Fibroblast of peridontal ligament (primary cell): Measurements from ENCODE around the gene BRPF3.

Experiments
- DNase-seq: peaks from one replicate; pipeline ENCODE4 v3.0.0-alpha.2; 2010; ENCODE audit errors: extremely low read depth

The BRPF3 gene

DNA sequence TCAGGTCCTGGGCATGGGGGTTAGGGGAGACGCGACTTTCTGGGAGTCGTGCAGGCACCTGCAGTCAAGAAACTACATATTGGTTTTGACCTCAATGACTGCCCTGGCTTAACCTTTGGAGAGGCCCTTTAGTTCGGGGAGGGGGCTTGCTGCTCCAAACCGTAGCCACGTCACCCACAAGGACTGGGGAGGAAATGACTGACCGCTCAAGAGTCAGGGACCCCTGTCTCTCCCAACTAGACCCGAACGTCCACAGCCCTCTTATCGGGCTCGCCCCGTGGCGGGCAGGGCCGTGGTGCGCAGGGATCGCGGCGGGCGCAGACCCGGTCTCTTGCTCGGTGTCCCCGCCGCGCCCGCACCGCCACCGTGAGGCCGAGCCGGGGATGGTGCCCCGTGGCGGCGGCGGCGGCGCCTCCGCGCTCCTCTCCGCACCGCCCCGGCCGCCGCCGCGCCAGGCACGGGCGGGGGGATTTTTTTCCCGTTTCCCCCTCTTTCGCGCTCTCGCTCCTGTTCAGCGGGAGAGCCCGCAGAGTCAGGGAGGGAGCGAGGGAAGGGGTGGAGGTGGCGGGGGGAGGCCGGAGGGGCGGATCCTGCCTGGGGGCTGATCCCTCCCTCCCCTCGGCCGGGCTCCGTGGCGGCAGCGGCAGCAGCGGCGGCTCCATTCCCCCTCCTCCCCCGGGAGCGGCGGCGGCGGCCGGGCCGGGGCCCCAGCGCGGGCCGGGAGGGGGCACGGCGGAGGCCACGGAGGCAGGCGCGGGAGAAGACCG is at the start of gene BRPF3:
Gene BRPF3, plus strand, starts transcription at position 632 of the 767 bp plus-strand sequence. CDS start 3,579 bp downstream, outside the sequence.
- peak; percentile 56 for DNase-seq

DNA sequence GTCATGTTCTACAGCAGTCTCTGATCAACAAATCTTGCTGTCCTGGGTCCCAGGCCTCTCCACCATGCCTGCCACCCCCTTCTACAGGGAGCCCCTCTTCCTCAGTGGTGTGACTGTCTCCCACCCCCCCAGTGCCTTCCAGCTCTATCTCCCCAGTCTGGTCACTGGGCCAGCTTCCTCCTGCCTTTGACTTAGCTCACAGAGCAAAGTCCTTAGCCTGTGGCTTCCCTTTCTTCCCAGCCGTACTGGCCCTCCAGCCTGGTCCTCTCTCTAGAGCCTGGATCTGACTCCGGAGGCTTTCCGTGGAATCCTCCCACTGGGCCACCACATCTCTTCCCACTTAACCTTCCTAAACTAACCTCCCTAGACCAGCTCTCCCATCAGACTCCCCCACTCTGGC is 49.2 kb upstream of the BRPF3 start:
- no peak for DNase-seq

- DNase-seq, result no peak
These were observed 47.1 kb upstream of the BRPF3 start for GRCh38 chr6:36149476-36149875.

DNA sequence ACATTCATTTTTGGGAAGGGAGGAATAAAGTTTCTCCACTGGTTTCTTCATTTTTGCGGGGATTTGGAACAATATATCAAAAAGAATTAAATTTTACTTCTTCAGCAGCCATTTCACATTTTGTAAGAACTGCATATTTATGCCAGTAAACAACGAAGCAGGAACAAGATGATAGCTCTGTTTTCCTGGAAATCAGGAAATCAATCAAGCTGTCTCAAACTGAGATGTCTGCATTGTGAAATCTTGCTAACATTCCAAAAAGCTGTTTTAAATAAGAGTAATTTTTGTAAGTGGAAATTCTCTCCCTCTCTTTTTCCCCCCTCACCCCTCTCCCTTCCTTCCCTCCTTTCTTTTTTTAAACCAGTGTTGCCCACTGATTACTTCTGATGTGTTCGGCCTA is 46.3 kb upstream of the BRPF3 start:
- DNase-seq, result no peak

GRCh38 chr6:36154286-36154685 is 42.3 kb upstream of the BRPF3 start:
- DNase-seq, result no peak

GRCh38 chr6:36155662-36156061 is 40.9 kb upstream of the BRPF3 start:
- DNase-seq, result no peak

DNA sequence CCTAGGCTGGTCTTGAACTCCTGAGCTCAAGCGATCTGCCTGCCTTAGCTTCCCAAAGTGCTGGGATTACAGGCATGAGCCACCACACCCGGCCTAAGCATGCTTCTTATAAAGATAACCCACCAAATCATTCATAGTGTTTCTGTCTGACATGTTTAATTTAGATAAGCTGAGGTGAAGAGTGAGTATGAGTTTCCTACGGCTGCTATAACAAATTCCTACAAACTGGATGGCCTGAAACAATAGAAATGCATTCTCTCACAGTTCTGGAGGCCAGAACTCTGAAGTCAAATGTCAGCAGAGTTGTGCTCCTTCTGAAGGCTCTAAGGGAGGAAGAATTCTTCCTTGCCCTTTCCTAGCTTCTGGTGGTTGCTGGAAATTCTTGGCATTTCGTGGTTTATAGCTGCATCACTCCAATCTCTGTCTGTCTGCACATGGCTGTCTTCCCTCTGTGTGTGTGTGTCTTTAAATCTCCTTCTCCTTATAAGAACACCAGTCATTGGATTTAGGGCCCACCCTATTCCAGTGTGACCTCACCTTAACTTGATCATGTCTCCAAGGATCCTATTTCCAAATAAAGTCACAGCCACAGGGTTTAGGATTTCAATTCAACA is 36.3 kb upstream of the BRPF3 start:
- DNase-seq, result peak; percentile 53

DNA sequence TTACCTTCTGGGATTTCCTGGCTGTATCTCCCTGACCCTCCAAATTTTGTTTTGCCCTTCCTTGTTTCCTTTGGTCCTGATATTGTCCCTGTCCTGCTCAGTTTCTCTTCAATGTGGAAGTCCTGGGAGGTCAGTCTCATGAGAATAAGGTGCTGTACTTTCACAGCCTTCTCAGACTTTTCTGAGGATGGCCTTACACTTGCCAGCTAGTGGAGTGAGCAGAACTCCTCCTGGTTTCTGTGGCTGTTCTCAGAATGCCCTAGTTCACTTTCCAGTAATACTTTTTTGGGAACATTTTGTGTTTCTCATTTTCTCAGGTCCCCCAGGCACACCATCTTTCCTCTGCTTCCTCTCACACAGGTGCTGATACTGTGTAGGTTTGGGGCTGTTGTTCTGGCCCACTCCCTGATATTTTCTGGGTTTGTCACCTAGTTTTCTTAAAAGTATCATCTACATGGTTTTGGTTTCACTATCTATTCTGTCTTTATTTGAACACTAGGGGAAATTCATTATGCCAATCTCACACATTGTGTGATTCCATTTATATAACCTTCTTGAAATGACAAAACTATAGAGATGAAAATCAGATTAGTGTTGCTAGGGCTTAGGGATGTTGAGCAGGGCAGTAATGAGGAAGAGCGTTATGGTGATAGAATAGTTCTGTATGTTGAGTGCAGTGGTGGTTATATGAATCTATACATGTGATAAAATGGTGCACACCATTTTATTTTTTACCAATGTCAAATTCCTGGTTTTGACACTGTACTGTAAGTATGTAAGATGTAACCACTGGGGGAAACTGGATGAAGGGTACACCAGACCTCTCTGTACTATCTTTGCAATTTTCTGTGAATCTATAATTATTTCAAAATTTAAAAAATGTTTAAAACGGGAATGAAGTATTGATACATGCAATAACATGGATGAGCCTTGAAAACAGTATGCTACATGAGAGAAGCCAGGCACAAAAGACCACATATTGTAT is 27.2 kb upstream of the BRPF3 start:
- DNase-seq, result no peak

DNA sequence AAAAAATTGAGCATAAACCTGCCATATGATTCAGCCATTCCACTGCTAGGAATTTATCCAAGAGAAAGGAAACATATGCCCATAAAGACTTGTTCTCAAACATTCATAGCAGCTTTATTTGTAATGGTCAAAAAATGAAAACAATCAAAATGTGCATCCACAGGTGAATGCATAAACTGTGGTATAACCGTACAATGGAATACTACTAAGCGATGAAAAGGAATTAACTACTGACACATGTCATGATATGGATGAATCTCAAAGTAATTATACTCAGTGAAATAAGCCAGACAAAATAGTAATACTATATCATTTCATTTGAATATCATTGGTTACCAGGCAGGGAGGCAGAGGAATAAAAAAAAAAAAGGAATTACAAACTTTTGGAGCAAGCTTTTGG is 25.8 kb upstream of the BRPF3 start:
- DNase-seq, result no peak

DNA sequence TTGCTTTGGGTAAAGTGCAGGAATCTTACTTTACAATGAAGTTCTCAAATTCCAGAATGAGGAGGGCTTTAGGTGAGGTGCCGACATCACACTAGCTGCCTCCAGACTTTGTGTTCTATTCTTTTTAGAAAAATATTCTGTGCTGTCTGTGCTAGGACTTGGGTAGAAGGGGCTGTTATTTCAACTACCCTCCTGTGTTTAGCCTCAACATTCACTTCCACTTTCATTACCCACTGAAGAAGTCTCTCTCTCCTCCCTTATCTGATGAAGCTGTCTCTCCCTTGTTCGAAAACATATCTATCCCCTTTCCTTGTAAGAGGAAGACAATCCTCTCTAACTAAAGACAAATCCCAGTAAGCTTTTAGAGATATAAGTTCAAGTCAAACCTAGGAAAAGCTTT is 25.0 kb upstream of the BRPF3 start:
- DNase-seq, result no peak

- DNase-seq, result no peak
These were observed 19.4 kb upstream of the BRPF3 start for GRCh38 chr6:36177166-36177565.

- DNase-seq, result no peak
These were observed 18.0 kb upstream of the BRPF3 start for GRCh38 chr6:36178544-36178943.

DNA sequence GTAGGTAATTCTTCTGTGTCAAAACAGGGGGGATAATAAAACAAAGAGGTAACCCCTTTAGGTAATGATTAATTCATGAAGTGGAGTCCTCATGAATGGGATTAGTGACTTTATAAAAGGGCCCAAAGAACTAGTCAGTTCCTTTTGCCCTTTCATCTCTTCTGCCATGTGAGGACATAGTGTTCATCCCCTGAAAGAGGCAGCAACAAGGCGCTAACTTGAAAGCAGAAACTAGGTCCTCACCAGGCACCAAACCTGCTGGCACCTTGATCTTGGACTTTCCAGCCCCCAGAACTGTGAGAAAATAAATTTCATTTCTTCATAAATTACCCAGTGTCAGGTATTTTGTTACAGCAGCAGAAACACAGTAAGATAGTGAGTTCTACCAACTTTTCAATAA is 16.4 kb upstream of the BRPF3 start:
- no peak for DNase-seq

DNA sequence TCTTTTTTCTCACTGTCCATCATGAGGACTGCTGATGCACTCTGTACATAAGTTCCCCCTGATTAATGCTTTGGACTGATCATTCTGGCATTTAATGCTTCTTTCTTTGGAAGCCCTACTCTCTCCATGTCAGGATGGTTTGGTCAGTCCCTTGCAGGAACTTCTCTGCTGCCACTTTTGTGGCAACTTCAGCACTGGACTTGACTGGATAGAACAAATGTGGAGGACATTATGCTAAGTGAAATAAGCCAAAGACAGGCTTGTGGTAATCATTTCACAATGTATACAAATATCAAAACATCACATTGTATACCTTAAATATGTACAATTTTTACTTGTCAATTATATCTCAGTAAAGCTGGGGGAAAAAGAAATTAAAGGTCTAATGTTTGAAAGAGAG is 12.2 kb upstream of the BRPF3 start:
- no peak for DNase-seq

DNA sequence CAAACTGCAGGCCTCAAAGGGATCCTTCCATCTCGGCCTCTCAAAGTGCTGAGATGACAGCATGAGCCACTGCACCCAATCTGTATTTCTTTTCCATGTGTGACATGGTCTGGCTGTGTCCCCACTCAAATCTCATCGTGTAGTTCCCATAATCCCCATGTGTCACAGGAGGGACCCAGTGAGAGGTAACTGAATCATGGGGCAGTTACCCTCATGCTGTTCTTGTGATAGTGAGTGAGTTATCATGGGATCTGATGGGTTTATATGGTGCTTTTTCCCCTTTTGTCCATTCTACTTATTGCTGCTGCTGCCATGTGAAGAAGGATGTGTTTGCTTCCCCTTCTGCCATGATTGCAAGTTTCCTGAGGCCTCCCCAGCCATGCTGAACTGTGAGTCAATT is 10.3 kb upstream of the BRPF3 start:
- no peak for DNase-seq

DNA sequence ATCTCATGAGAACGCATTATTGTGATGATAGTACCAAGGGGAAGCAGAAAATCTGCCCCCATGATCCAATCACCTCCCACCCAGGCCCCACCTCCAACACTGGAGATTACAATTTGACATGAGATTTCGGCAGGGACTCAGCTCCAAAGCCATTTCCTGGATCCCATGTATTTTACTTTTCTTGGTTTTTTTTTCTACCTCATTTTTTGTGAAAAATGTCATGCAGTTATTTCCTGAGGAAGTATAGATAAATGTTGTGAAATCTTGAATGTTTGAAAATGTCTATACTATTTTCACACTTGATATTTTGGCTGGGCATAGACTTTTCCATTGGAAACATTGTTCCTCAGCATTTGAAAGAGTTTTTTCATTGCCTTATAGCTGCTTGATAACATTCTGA is 9.1 kb upstream of the BRPF3 start:
- no peak for DNase-seq

- DNase-seq, result peak; percentile 3
These were observed 952 bp upstream of the BRPF3 start for GRCh38 chr6:36195471-36196112.

DNA sequence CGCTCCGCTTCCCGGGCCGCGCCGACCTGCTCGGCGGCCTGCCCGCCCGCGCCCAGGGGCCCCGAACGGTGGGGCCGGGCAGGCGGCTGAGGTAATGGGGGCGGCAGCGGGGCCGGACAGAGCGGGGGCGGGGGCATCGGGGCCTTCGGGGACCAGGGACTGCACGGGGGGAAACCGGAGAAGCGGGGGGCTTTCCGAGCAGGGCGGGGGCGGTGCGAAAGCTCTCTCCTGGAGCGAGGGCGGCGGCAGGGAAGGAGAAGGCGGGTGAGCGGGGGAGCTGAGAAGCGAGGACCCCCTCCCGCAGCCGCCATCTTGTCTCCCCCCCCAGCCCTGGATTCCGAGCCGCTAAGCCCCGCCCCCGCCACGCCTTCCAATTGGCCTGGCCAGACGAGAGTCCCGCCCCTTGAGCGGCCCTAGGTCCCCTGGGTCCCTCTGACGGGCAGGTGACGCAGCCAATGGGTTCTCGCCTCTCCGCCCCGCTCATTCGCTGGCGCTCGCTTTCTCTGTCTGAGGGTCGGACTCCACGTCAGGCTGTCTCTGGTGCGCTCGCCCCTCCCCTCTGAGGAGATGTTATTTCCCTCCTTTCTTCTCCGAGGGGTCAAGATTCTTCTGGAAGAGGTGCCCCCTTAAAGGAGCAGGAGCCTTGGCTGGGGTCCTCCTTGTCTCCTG is 470 bp downstream of the BRPF3 start:
- peak; percentile 93 for DNase-seq

DNA sequence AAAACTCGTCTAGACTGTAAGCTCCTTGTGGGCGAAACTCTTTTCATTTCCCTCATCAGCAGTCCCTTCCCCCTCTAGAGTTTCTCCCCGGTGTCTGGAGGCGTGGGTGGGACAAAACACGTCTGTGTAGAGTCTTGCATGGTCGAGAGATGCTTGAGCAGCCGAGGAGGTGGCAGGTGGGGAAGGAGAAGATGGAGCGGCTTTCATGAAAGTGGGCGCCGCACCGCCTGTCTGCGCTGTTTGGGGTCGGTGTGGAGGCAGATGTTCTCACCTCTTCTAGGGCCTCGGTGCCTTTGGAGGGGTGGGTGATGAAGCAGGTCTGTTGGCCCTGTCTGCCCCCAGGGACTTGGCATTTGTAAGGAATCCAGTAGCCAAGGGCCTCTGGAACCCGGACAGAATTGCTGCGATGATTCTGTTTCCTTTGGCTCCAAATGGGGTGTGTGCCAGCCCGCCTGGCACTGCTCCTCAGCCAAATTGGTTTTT is 1.2 kb downstream of the BRPF3 start:
- DNase-seq, result no peak

DNA sequence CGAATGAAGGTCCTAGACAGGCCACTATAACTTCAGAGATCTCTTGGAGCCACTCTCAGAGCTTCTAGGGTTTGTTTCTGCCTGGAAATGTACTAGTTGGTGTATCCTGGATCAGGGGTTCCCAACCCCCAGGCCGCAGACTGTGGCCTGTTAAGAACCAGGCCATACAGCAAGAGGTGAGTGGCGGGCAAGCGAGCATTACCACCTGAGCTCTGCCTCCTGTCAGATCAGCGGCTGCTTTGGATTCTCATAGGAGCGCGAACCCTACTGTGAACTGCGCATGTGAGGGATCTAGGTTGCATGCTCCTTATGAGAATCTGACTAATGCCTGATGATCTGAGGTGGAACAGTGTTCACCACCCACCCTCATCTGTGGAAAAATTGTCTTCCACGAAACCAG is 2.4 kb downstream of the BRPF3 start:
- no peak for DNase-seq
